Glutamatergic neuron (in vitro differentiated cells): ENCODE measurements around the gene BTBD16. TPM values are rescaled to one million over a fixed set of nuclear protein-coding genes. Genes with fewer than 3 reads are reported as not detected.

Source experiments
- DNase-seq: peaks from one replicate; pipeline ENCODE4 v3.0.0; 2022
- H3K27ac Mint-ChIP-seq: one replicate; pipeline ENCODE4 v1.8.0; 2020; ENCODE audit warnings: mild to moderate bottlenecking, mixed read lengths, inconsistent platforms; ENCODE audit not compliant: unreplicated experiment
- H3K27me3 Mint-ChIP-seq: one replicate; pipeline ENCODE4 v1.8.0; 2020; ENCODE audit warnings: mild to moderate bottlenecking, moderate library complexity, mixed read lengths, inconsistent platforms; ENCODE audit not compliant: unreplicated experiment
- H3K36me3 Mint-ChIP-seq: one replicate; pipeline ENCODE4 v1.8.0; 2020; ENCODE audit warnings: mild to moderate bottlenecking, mixed read lengths, inconsistent platforms; ENCODE audit not compliant: unreplicated experiment
- H3K4me1 Mint-ChIP-seq: one replicate; pipeline ENCODE4 v1.8.0; 2020; ENCODE audit warnings: mild to moderate bottlenecking, low read depth, mixed read lengths, inconsistent platforms; ENCODE audit not compliant: unreplicated experiment
- H3K4me3 Mint-ChIP-seq: one replicate; pipeline ENCODE4 v1.8.0; 2020; ENCODE audit warnings: mild to moderate bottlenecking, mixed read lengths, inconsistent platforms; ENCODE audit not compliant: unreplicated experiment
- H3K9me3 Mint-ChIP-seq: one replicate; pipeline ENCODE4 v1.8.0; 2020; ENCODE audit warnings: mild to moderate bottlenecking, moderate library complexity, mixed read lengths, inconsistent platforms; ENCODE audit not compliant: unreplicated experiment
- total RNA-seq: library from RNA; stranded (reverse); fragmentation: NEBNext Ultra II Directional; extraction: Animal tissue kit (Norgen Biotek cat#: 25700); gene quantifications from one replicate; pipeline ENCODE4 v1.2.1, GENCODE V29; 2021; ENCODE audit not compliant: unreplicated experiment
- TF ChIP-seq, protein P1 (sequence below): fragments of 200-600 bp; sonication (generic); IDR thresholded peaks from one replicate; pipeline ENCODE4 v1.5.0; 2021; ENCODE audit not compliant: partially characterized antibody, unreplicated experiment

The BTBD16 gene
- total RNA-seq, 1 donor from 2014 or later: 0.98 TPM

DNA sequence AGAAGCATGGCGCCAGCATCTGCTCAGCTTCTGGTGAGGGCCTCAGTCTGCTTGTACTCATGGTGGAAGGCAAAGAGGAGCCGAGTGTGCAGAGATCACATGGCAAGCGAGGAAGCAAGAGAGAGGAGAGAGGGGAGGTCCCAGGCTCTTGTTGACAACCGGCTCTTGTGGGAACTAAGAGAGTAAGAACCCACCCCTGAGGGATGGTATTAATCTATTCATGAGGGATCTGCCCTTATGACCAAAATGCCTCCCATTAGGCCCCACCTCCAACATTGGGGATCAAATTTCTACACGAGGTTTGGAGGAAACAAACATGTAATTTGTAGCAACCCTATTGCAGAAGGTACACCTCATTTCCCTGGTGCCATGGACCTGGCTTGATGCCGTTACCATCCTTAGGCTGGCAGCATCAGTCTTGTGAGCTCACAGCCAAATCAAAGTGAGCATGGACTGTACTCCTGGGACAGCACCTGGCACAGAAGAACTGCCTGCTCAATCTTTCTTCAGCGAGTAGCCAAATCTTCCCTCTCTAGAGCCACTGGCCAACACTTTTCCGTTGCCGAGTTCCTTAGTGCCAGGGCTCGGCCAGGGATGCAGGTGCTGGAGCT is 6.5 kb downstream of the BTBD16 start:
- no peak overlapping the region for H3K27ac Mint-ChIP-seq

DNA sequence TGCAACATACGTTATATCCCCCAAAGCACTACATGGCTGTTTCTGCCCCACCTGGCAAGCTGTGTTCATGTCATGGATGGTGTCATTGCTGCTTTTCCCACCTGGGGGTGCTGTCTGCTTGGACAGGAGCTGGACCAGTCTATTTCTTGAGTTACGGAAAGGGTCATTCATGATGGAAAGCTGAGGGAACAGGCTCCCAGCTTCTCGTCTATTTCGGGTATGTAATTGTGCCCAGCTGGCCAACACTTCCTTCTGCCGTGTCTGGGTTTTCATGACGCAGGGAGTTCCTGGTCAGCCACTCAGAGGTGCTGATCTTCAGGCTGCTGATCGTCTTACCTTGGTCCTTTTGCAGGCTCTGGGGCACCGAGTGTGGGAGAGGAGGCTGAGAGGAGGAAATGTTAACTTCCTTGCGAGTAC is 8.6 kb downstream of the BTBD16 start:
- Mint-ChIP-seq H3K27ac (peak overlapping the region; percentile 55), H3K27me3 (peaks cover 6% of the 10 kb centered on the region), H3K9me3 (peaks cover 16% of the 10 kb centered on the region), H3K4me3 (peak overlapping the region; percentile 36), H3K36me3 (peaks cover 12% of the 10 kb centered on the region), H3K4me1 (peaks cover 8% of the 10 kb centered on the region)
- TF ChIP-seq, protein P1, sequence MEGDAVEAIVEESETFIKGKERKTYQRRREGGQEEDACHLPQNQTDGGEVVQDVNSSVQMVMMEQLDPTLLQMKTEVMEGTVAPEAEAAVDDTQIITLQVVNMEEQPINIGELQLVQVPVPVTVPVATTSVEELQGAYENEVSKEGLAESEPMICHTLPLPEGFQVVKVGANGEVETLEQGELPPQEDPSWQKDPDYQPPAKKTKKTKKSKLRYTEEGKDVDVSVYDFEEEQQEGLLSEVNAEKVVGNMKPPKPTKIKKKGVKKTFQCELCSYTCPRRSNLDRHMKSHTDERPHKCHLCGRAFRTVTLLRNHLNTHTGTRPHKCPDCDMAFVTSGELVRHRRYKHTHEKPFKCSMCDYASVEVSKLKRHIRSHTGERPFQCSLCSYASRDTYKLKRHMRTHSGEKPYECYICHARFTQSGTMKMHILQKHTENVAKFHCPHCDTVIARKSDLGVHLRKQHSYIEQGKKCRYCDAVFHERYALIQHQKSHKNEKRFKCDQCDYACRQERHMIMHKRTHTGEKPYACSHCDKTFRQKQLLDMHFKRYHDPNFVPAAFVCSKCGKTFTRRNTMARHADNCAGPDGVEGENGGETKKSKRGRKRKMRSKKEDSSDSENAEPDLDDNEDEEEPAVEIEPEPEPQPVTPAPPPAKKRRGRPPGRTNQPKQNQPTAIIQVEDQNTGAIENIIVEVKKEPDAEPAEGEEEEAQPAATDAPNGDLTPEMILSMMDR: peak; percentile 63
- DNase-seq: peak; percentile 76

More for the DNA sequence above, 6.5 kb downstream of the BTBD16 start:
- H3K27me3 Mint-ChIP-seq: peaks cover 6% of the 10 kb centered on the region
- H3K4me3 Mint-ChIP-seq: no peak overlapping the region
- peaks cover 5% of the 10 kb centered on the region for H3K4me1 Mint-ChIP-seq
- peaks cover 14% of the 10 kb centered on the region for H3K9me3 Mint-ChIP-seq
- H3K36me3 Mint-ChIP-seq: peaks cover 6% of the 10 kb centered on the region
- no peak for DNase-seq
- TF ChIP-seq, protein P1: no peak

DNA sequence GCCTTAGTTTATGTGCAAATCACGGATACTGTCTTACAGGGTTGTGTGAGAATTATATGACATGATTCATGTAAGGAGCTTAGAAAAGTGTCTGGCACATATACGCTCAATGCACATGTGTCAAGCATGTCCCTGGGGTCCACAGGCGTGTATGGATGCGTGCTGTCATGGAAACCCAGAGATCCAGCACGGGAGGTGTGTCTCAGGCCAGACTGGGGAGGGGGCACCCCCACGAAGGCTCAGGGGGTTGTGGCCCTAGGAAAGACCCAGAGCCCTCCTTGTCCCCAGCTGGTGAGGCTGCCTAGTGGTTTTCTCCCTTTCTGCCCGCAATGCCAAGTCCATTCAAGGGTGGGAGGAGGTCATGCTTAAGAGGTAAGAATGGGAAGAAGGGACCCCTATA is 9.1 kb downstream of the BTBD16 start:
- Mint-ChIP-seq H3K9me3 (peaks cover 16% of the 10 kb centered on the region), H3K27me3 (peaks cover 6% of the 10 kb centered on the region), H3K4me1 (peaks cover 8% of the 10 kb centered on the region), H3K4me3 (no peak overlapping the region), H3K36me3 (peaks cover 8% of the 10 kb centered on the region), H3K27ac (peak overlapping the region; percentile 55)
- no peak for DNase-seq
- TF ChIP-seq, protein P1: no peak

- Mint-ChIP-seq H3K9me3 (peaks cover 11% of the 10 kb centered on the region), H3K36me3 (peaks cover 7% of the 10 kb centered on the region), H3K27me3 (no peaks in the 10 kb centered on the region), H3K27ac (no peak overlapping the region), H3K4me1 (peaks cover 8% of the 10 kb centered on the region), H3K4me3 (no peak overlapping the region)
- no peak for DNase-seq
- TF ChIP-seq, protein P1: no peak
Measured at GRCh38 chr10:122281018-122281626, 10.0 kb downstream of the BTBD16 start.

DNA sequence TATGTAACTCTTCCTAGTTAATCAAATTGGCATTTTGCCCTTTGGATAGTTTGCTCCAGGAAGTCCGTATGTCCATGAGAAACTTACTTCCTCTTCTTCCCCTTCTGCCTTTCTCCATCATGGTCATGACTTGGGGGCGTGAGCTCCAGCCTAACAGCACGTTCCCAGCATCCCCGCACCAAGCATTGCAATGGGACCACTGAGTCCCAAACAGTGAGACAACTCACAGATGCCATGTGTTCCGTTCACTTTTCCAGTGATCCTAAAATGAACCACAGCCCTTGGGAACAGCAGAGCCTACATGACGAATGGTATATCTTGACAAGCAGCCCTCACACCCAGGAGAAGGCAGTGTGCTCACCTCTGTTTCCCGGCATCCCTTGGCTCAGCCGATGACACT is 10.7 kb downstream of the BTBD16 start:
- Mint-ChIP-seq H3K36me3 (peaks cover 7% of the 10 kb centered on the region), H3K4me1 (peaks cover 11% of the 10 kb centered on the region), H3K4me3 (no peak overlapping the region), H3K9me3 (peaks cover 8% of the 10 kb centered on the region), H3K27ac (no peak overlapping the region), H3K27me3 (no peaks in the 10 kb centered on the region)
- no peak for DNase-seq
- TF ChIP-seq, protein P1: no peak
